Measurements from ENCODE around the gene ZRANB3.

The ZRANB3 gene

DNA sequence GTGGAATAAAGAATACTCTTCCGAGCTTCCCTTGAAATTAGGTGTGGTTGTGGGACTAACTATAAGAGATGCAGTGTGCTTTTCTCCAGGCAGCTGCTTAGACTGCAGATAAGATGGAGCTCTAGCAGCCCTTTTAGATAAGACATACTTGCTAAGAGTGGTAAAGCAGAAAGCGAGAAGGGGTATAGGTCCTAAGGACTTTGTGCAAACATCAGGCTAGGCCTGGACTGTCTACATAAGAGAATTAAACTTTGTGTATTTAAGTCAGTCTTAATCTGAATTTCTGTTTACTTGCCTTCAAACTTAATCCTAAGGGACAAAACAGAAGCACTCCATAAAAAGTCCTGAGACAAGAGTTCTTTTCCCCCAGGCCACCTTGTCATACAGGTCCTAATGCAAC lies 260.0 kb downstream of the ZRANB3 start:
- Mint-ChIP-seq H3K9me3 (no peaks in the 10 kb centered on the region), H3K36me3 (no peaks in the 10 kb centered on the region), H3K27me3 (no peaks in the 10 kb centered on the region), H3K27ac (no peak overlapping the region), H3K4me1 (no peaks in the 10 kb centered on the region), H3K4me3 (no peak overlapping the region)
- DNase-seq: no peak
- CTCF ChIA-PET: no interaction called here

DNA sequence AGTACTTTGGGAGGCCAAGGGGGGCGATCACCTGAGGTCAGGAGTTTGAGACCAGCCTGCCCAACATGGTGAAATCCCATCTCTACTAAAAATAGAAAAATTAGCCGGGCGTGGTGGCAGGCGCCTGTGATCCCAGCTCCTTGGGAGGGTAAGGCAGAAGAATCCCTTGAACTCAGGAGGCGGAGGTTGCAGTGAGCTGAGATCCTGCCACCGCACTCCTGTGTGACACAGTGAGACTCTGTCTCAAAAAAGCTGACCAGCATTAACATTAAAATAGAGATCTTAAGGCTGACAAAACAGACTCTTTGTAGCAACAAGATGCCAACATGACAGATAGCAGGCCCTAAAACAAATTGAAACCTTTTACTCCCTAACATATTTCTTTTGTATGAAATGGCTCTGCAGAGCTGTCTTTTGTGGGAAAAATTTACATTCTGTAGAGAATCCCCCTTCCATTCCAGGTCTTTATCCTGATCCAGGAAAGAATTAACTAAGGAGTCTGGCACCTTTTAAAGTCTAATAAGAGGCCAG lies 265.0 kb downstream of the ZRANB3 start:
- H3K27me3 Mint-ChIP-seq: no peaks in the 10 kb centered on the region
- no peak overlapping the region for H3K4me3 Mint-ChIP-seq
- no peak overlapping the region for H3K27ac Mint-ChIP-seq
- no peak for DNase-seq
- H3K9me3 Mint-ChIP-seq: no peaks in the 10 kb centered on the region
- no peaks in the 10 kb centered on the region for H3K4me1 Mint-ChIP-seq
- CTCF ChIA-PET: no interaction called here
- no peaks in the 10 kb centered on the region for H3K36me3 Mint-ChIP-seq

DNA sequence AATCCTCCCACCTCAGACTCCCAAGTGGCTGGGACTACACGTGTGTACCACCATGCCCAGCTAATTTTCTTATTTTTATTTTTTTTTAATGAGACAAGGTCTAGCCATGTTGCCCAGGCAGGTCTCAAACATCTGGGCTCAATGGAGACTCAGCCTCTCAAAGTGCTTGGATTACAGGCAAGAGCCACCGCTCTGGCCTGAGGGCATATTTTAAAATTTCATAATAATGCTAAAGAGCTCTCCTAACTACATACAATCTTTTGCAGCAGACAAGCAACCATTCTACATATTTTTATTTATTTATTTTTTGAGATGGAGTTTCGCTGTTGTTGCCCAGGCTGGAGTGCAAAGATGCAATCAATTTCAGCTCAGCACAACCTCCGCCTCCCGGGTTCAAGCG lies 271.9 kb downstream of the ZRANB3 start:
- no peak for DNase-seq
- H3K4me1 Mint-ChIP-seq: no peaks in the 10 kb centered on the region
- H3K27me3 Mint-ChIP-seq: no peaks in the 10 kb centered on the region
- H3K9me3 Mint-ChIP-seq: no peaks in the 10 kb centered on the region
- H3K27ac Mint-ChIP-seq: no peak overlapping the region
- CTCF ChIA-PET: interaction anchor here (0.9 to 1.8 kb wide), 2 partner anchors 255 to 450 kb away, joined by 3 to 6 read pairs; no protein-coding TSS in a partner anchor
- H3K36me3 Mint-ChIP-seq: no peaks in the 10 kb centered on the region
- no peak overlapping the region for H3K4me3 Mint-ChIP-seq

DNA sequence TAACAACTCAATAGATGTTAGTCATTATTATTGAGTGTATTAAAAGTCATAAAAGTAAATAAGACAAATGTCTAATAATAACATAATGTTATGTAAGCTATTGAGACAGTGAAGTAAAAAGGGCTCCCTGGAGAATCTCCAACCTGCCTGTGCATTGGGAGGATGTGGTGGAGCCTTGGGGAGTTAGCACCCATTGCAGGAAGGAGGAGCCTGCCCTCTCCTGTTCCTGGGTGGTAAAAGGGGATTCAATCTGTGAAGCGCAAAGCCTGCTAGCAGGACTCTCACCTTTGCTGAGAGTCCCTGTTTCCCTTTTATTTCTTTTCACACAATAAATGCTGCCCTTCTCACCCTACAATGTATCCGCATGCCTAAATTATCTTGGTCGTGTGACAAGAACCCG lies 272.8 kb downstream of the ZRANB3 start:
- Mint-ChIP-seq H3K27me3 (no peaks in the 10 kb centered on the region), H3K36me3 (no peaks in the 10 kb centered on the region), H3K4me3 (no peak overlapping the region), H3K4me1 (no peaks in the 10 kb centered on the region), H3K9me3 (no peaks in the 10 kb centered on the region), H3K27ac (no peak overlapping the region)
- CTCF ChIA-PET: interaction anchor here (0.7 to 0.9 kb wide), 2 partner anchors 254 to 451 kb away, joined by 3 read pairs; no protein-coding TSS in a partner anchor
- DNase-seq: no peak

DNA sequence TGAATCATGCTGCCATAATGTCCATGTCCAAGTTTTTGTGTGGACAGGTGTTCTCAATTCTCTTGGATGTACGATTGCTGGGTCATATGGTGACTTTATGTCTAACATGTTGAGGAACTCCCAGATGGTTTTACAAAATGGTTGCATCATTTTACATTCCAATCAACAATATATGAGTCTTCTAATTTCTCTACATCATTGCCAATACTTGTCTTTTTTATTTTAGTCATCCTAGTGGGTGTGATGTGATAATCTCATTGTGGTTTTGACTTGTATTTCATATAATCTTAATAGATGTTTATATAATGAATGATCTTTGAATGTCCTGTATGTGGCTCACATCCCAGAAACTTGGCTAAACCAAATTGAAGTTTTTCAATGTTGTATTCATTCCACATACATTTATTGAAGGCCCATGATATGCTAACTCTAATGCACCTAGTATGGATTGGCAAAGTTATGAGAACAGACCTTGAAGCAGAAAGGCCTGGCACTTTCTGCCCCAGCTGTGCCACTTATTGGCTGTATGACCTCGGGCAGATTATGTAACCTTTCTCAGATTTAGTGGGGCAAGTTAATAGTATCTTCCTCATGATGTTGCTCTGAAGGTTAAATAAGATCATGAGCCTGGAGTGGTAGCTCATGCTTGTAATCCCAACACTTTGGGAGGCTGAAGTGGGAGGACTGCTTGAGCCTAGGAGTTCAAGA lies 273.5 kb downstream of the ZRANB3 start:
- Mint-ChIP-seq H3K27ac (no peak overlapping the region), H3K4me3 (no peak overlapping the region)

DNA sequence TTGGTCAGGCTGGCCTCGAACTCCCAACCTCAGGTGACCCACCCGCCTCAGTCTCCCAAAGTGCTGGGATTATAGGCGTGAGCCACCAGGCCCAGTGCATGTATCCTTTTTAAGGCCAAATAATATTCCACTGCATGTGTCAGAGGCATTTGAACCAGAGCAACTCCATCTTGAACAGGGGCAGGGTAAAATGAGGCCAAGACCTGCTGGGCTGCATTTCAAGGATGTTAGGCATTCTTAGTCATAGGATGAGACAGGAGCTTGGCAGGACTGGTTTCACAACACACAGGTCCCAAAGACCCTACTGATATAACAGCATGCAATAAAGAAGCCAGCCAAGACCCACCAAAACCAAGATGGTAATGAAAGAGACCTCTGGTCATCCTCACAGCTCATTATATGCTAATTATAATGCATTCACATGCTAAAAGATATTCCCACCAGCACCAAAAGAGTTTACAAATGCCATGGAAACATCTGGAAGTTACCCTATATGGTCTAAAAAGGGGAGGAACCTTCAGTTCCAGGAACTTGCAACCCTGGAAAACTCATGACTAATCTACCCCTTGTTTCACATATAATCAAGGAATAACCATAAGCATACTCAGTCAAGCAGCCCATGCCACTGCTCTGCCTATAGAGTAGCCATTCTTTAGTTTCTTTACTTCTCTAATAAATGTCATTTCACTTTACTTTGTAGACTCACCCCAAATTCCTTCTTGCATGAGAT lies 274.3 kb downstream of the ZRANB3 start:
- Mint-ChIP-seq H3K4me3 (no peak overlapping the region), H3K4me1 (no peaks in the 10 kb centered on the region), H3K27me3 (no peaks in the 10 kb centered on the region), H3K27ac (no peak overlapping the region), H3K9me3 (no peaks in the 10 kb centered on the region), H3K36me3 (no peaks in the 10 kb centered on the region)
- no peak for DNase-seq
- CTCF ChIA-PET: no interaction called here

More for the DNA sequence above, 273.5 kb downstream of the ZRANB3 start:
- no peak for DNase-seq
- CTCF ChIA-PET: interaction anchor here (0.7 kb wide), 1 partner anchor 253 kb away, joined by 3 read pairs; no protein-coding TSS in a partner anchor
- no peaks in the 10 kb centered on the region for H3K27me3 Mint-ChIP-seq
- no peaks in the 10 kb centered on the region for H3K4me1 Mint-ChIP-seq
- H3K36me3 Mint-ChIP-seq: no peaks in the 10 kb centered on the region
- no peaks in the 10 kb centered on the region for H3K9me3 Mint-ChIP-seq

DNA sequence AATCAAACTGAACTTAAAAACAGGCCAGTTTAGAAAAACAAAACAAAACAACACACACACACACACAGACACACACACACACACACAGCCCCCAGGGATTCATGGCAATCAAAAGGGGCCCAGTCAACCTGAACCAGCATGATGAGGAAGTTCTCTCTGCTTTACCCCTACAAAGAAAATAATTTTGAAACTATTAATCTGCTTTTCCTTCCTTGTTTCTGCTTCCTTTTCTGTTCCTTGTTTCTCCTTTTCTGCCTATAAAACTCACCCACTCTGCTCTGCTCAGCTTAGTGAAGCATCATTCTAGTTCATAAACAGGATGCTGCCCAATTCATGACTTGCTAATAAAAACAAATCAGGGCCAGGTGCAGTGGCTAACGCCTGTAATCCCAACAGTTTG lies 275.8 kb downstream of the ZRANB3 start:
- Mint-ChIP-seq H3K36me3 (no peaks in the 10 kb centered on the region), H3K4me3 (no peak overlapping the region), H3K27me3 (no peaks in the 10 kb centered on the region), H3K4me1 (no peaks in the 10 kb centered on the region), H3K9me3 (peaks cover under 1% of the 10 kb centered on the region), H3K27ac (no peak overlapping the region)
- no peak for DNase-seq
- CTCF ChIA-PET: no interaction called here

DNA sequence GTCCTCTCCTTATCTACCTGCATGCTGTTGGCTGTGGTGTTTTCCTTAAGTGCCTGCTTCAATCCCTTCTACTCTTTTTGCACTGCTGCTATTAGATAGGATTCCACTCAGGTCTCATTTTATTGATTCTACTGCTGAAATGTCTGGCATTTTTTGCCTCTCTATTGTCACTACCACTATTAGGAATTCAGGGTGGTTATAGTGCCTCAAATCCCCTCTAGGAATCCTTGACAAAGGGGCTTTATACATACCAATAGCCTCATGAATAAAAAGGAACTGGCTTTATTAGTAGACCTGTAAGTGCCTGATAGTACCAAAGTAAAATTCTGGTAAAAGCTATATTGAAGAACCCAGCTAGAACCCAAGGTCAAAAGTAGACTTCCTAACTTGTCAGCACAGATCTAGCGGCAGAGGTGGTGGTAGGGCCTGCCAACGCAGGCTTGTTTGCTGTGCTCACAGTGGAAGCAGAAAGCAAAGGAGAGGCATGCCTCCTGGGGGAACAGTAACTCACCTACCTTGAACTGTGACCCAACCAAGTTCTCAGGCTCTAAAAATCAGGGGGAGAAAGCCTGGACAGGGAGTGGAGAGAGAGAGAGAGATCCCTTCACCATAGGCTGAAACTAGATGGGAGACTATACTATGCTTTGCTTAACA lies 278.1 kb downstream of the ZRANB3 start:
- no peak for DNase-seq
- CTCF ChIA-PET: no interaction called here
- Mint-ChIP-seq H3K4me1 (no peaks in the 10 kb centered on the region), H3K4me3 (no peak overlapping the region), H3K27ac (no peak overlapping the region), H3K27me3 (no peaks in the 10 kb centered on the region), H3K36me3 (peaks cover 5% of the 10 kb centered on the region), H3K9me3 (peaks cover 7% of the 10 kb centered on the region)

DNA sequence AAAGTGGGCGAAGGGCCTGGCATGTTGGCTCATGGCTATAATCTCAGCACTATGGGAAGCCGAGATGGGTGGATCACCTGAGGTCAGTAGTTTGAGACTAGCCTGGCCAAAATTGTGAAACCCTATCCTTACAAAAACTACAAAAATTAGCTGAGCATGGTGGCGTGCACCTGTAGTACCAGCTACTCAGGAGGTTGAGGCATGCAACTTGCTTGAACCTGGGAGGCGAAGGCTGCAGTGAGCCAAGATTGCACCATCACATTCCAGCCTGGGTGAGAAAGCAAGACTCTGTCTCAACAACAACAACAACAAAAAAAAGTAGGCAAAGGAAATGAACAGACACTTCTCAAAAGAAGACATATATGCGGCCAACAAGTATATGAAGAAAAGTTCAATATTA lies 282.4 kb downstream of the ZRANB3 start:
- Mint-ChIP-seq H3K27ac (no peak overlapping the region), H3K36me3 (peaks cover 5% of the 10 kb centered on the region), H3K9me3 (peaks cover 7% of the 10 kb centered on the region), H3K27me3 (no peaks in the 10 kb centered on the region), H3K4me1 (peaks cover 9% of the 10 kb centered on the region), H3K4me3 (no peak overlapping the region)
- CTCF ChIA-PET: no interaction called here
- no peak for DNase-seq

DNA sequence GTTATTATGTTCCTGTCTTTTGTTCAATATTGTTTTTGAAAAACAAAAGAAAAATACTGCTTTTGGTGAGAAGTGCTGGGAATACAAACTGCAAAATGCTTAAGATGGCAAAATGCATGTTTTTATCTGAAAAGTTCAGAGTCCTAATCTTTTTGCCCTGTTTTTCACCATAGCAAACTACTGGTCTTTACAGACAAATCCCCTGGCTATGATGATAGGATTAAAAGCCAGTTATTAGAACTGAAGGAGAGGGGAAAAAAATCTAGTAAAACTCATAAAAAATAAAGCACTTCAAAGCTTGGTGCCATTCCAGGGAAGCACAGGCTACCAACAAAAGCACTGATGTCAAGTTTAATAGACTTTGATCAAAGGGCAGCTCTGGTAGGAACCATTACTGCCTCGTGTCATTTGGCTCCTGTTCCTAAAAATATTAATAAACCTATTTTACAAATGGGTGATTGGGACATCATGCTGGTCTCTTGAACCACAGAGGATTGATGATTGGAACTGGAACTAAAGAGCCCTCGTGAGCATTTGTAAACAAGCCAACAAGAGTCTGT lies 284.2 kb downstream of the ZRANB3 start:
- no peak overlapping the region for H3K27ac Mint-ChIP-seq
- no peak overlapping the region for H3K4me3 Mint-ChIP-seq
- H3K27me3 Mint-ChIP-seq: no peaks in the 10 kb centered on the region
- H3K9me3 Mint-ChIP-seq: peaks cover 7% of the 10 kb centered on the region
- DNase-seq: no peak
- H3K4me1 Mint-ChIP-seq: peaks cover 9% of the 10 kb centered on the region
- H3K36me3 Mint-ChIP-seq: peaks cover 5% of the 10 kb centered on the region
- CTCF ChIA-PET: interaction anchor here (1.7 kb wide), 1 partner anchor 243 kb away, joined by 4 read pairs; no protein-coding TSS in a partner anchor

DNA sequence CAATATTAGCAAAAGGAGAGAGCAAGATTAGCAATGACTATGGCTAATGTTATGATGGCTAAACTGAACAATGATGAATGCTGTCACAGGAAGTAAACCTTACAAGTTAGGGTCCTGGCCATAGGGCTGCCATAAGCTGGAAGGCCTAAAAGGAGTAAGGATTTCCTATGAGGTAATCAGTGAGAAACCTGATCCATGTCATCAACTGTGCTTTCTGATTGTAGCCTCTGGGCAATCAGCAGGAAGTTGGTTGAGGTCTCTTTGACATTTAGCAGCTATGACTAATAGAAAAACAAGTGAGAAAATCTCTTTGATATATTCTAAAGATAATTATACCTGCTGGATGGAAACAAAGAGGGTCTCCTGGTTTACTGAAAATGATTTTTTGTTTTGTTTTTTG lies 285.9 kb downstream of the ZRANB3 start:
- Mint-ChIP-seq H3K27ac (no peak overlapping the region), H3K4me1 (peaks cover 9% of the 10 kb centered on the region), H3K36me3 (peaks cover 5% of the 10 kb centered on the region), H3K4me3 (no peak overlapping the region), H3K27me3 (no peaks in the 10 kb centered on the region), H3K9me3 (peaks cover 6% of the 10 kb centered on the region)
- CTCF ChIA-PET: no interaction called here
- DNase-seq: peak; percentile 22

DNA sequence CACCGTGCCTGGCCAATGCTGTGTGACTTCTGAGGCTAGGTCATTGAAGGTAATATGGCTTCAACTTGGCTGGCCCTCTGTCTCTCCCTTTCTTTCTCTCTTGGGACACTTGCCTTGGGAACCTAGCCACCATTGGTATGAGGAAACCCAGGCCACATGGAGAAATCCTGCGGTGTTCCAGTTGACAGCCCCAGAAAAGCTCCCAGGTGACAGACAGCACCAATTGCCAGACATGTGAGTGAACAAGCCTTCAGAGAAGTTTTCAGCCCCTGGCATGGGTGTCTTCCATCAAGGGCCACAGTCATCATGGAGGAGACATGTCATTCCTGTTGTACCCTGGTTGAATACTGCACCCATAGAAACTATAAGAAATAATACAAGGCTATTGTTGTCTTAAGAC lies 292.4 kb downstream of the ZRANB3 start:
- Mint-ChIP-seq H3K4me1 (no peaks in the 10 kb centered on the region), H3K27ac (no peak overlapping the region), H3K4me3 (no peak overlapping the region), H3K9me3 (no peaks in the 10 kb centered on the region), H3K36me3 (no peaks in the 10 kb centered on the region), H3K27me3 (no peaks in the 10 kb centered on the region)
- DNase-seq: no peak
- CTCF ChIA-PET: no interaction called here

DNA sequence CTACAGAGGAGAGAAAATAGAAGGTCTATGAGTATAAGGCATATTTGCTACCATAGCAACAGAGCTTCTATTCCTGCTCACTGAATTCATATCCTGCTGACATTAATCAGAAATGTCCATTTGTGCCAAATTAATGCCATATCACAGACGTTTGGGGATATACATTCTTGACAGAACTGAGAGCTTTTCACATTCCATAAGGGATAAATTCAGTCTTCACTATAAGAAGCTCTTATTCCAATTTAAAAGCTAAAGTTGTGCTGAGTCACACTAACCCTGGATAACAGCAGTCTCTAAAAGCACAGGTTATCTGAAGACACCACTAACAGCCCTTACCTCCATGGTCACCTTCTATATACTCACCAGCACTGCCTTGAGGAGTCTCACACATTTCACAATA lies 300.9 kb downstream of the ZRANB3 start:
- no peaks in the 10 kb centered on the region for H3K27me3 Mint-ChIP-seq
- CTCF ChIA-PET: no interaction called here

DNA sequence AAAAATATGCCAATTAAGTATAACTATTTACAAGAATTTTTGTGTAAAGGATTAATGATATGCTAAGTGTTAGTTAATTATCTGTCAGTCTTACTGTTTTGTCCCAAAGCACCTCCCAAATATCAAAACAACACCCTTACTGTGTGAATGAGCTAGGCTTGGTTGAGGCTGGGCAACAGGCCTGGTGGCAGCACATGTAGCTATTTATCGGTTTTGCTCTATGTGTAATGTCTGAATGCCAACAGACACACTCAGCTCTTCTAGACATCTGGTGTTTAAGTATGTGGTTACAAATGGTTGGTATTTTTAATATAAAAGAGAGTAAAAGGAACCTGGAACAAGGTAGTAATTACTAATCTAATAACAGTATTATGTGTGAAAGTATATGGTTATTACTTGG lies 303.6 kb downstream of the ZRANB3 start:
- H3K27ac Mint-ChIP-seq: no peak overlapping the region
- no peaks in the 10 kb centered on the region for H3K27me3 Mint-ChIP-seq
- H3K36me3 Mint-ChIP-seq: no peaks in the 10 kb centered on the region
- no peak overlapping the region for H3K4me3 Mint-ChIP-seq
- CTCF ChIA-PET: no interaction called here
- peaks cover 2% of the 10 kb centered on the region for H3K9me3 Mint-ChIP-seq
- DNase-seq: no peak
- H3K4me1 Mint-ChIP-seq: no peaks in the 10 kb centered on the region

More for the DNA sequence above, 300.9 kb downstream of the ZRANB3 start:
- no peak overlapping the region for H3K27ac Mint-ChIP-seq
- no peaks in the 10 kb centered on the region for H3K4me1 Mint-ChIP-seq
- H3K36me3 Mint-ChIP-seq: no peaks in the 10 kb centered on the region
- no peak overlapping the region for H3K4me3 Mint-ChIP-seq
- DNase-seq: no peak
- H3K9me3 Mint-ChIP-seq: peaks cover 2% of the 10 kb centered on the region

Data from activated naive CD4-positive, alpha-beta T cell treated with anti-CD3 and anti-CD28 coated beads, Interleukin-2, amount 10 ng/mL, durations not matched to agents 7 days and 5 days (primary cell).